ENCODE data around the gene ETDC. TPM values are rescaled to one million over a fixed set of nuclear protein-coding genes. Genes with fewer than 3 reads are reported as not detected.
"Not testable (repeated sequence)": the region's sequence is repeated elsewhere in the genome, so short reads cannot be mapped to it uniquely, and the experiment has no call there.

Gene ETDC
- total RNA-seq, 1 experiment from 2014 or later, result not detected

- no peak overlapping the region for H3K14ac ChIP-seq (ENCODE audit: insufficient read depth, low read length)
- H4K5ac ChIP-seq (ENCODE audit: insufficient read length, low read depth, low read length), result no peak overlapping the region
- no peak overlapping the region for H2BK20ac ChIP-seq (ENCODE audit: low read depth, low read length, poor library complexity, severe bottlenecking)
- Mint-ChIP-seq H3K9me3 (peaks cover 67 to 68% of the 10 kb centered on the region in 2 experiments), H3K4me3 (no peak overlapping the region; a peak in 1 of 5 replicates), H3K36me3 (ENCODE audit: insufficient read depth in 1 of 3, low read depth in 3 of 3) (peaks cover 33 to 66% (median 49%) of the 10 kb centered on the region in 3 experiments), H3K27ac (no peak overlapping the region), H3K4me1 (no peaks in the 10 kb centered on the region), H3K27me3 (ENCODE audit: low read depth) (peaks cover 2% of the 10 kb centered on the region; the same call in 1 of the 2 replicates)
- no peak overlapping the region for H4K91ac ChIP-seq (ENCODE audit: insufficient read length, low read depth, low read length)
- no peaks in the 10 kb centered on the region for H3K23me2 ChIP-seq (ENCODE audit: insufficient read length, low read depth, low read length, poor library complexity, severe bottlenecking)
- DNase-seq, result no peak
- TF ChIP-seq CTCF (conservative IDR thresholded peaks at IDR 0.05), result no peak
- no peak overlapping the region for H3K4ac ChIP-seq (ENCODE audit: low read depth, low read length)
- no peaks in the 10 kb centered on the region for H3K79me1 ChIP-seq (ENCODE audit: insufficient read depth, low read depth, low read length, poor library complexity, severe bottlenecking)
- H3T11ph ChIP-seq (ENCODE audit: low read length), result no peak overlapping the region
- H3K4me2 ChIP-seq (ENCODE audit: insufficient read depth, insufficient read length, low read length), result no peak overlapping the region
- no peak overlapping the region for H3K56ac ChIP-seq (ENCODE audit: insufficient read length, low read depth, low read length)
- no peaks in the 10 kb centered on the region for H3K4me1 ChIP-seq (ENCODE audit: insufficient read depth, low read length)
- H2BK120ac ChIP-seq (ENCODE audit: low read depth, low read length, poor library complexity, severe bottlenecking), result no peak overlapping the region
- H2BK5ac ChIP-seq (ENCODE audit: insufficient read length, low read length), result no peak overlapping the region
- H2AK5ac ChIP-seq (ENCODE audit: insufficient read length, low read length), result no peak overlapping the region
- H3K9ac ChIP-seq (ENCODE audit: extremely low read depth, insufficient read length, low read length), result no peak overlapping the region
- no peak overlapping the region for H2AFZ ChIP-seq (ENCODE audit: low read length)
- no peaks in the 10 kb centered on the region for H4K20me1 ChIP-seq (ENCODE audit: control insufficient read depth, insufficient read depth, insufficient read length)
- H3K79me2 ChIP-seq (ENCODE audit: insufficient read depth, low read length), result peaks cover 2% of the 10 kb centered on the region; the same call in 1 of the 2 replicates
- WGBS (ENCODE audit: extremely low coverage, insufficient read length, low lambda C conversion rate), result no CpG with 5 or more reads among the region's 5 CpGs
- no peak overlapping the region for H4K8ac ChIP-seq (replicated peaks; ENCODE audit: insufficient read length, low read depth, low read length)
- no peak overlapping the region for H2BK15ac ChIP-seq (ENCODE audit: low read depth, low read length)
- no peaks in the 10 kb centered on the region for H3K27me3 ChIP-seq (ENCODE audit: insufficient read depth, low read length)
- H3K23ac ChIP-seq (ENCODE audit: insufficient read length, low read depth, low read length), result no peak overlapping the region
- peaks cover 57% of the 10 kb centered on the region for H3K9me3 ChIP-seq (ENCODE audit: control insufficient read depth, low read depth, low read length)
- no peak overlapping the region for H2BK12ac ChIP-seq (ENCODE audit: insufficient read length, low read depth, low read length)
- H3K27ac ChIP-seq (ENCODE audit: insufficient read length, low read depth, low read length), result no peak overlapping the region
- H3K18ac ChIP-seq (ENCODE audit: insufficient read length, low read depth, low read length), result no peak overlapping the region
These were observed 15.2 kb downstream of the ETDC start for GRCh38 chrX:135324463-135324862.

- not testable (repeated sequence) for H3K9ac ChIP-seq (ENCODE audit: extremely low read depth, insufficient read length, low read length); H2BK15ac ChIP-seq (ENCODE audit: low read depth, low read length); H2BK12ac ChIP-seq (ENCODE audit: insufficient read length, low read depth, low read length); H3K4me1 ChIP-seq (ENCODE audit: insufficient read depth, low read length); H3T11ph ChIP-seq (ENCODE audit: low read length); H3K4ac ChIP-seq (ENCODE audit: low read depth, low read length); H3K27me3 ChIP-seq (ENCODE audit: insufficient read depth, low read length); H2AFZ ChIP-seq (ENCODE audit: low read length); H4K8ac ChIP-seq (replicated peaks; ENCODE audit: insufficient read length, low read depth, low read length); H3K4me1 Mint-ChIP-seq; H3K14ac ChIP-seq (ENCODE audit: insufficient read depth, low read length); H3K4me2 ChIP-seq (ENCODE audit: insufficient read depth, insufficient read length, low read length); H3K23ac ChIP-seq (ENCODE audit: insufficient read length, low read depth, low read length); H2BK120ac ChIP-seq (ENCODE audit: low read depth, low read length, poor library complexity, severe bottlenecking); H3K4me3 Mint-ChIP-seq; H2BK5ac ChIP-seq (ENCODE audit: insufficient read length, low read length); H3K27ac Mint-ChIP-seq; H2AK5ac ChIP-seq (ENCODE audit: insufficient read length, low read length); H3K18ac ChIP-seq (ENCODE audit: insufficient read length, low read depth, low read length); DNase-seq; H3K27me3 Mint-ChIP-seq (ENCODE audit: low read depth); H4K91ac ChIP-seq (ENCODE audit: insufficient read length, low read depth, low read length); H3K23me2 ChIP-seq (ENCODE audit: insufficient read length, low read depth, low read length, poor library complexity, severe bottlenecking); H3K79me2 ChIP-seq (ENCODE audit: insufficient read depth, low read length); H4K20me1 ChIP-seq (ENCODE audit: control insufficient read depth, insufficient read depth, insufficient read length); H3K56ac ChIP-seq (ENCODE audit: insufficient read length, low read depth, low read length); H3K27ac ChIP-seq (ENCODE audit: insufficient read length, low read depth, low read length); H3K79me1 ChIP-seq (ENCODE audit: insufficient read depth, low read depth, low read length, poor library complexity, severe bottlenecking); H2BK20ac ChIP-seq (ENCODE audit: low read depth, low read length, poor library complexity, severe bottlenecking); H4K5ac ChIP-seq (ENCODE audit: insufficient read length, low read depth, low read length)
- Mint-ChIP-seq H3K36me3 (ENCODE audit: insufficient read depth in 1 of 3, low read depth in 3 of 3) (peaks cover 32 to 64% (median 53%) of the 10 kb centered on the region in 3 experiments), H3K9me3 (peaks cover 70 to 72% of the 10 kb centered on the region in 2 experiments)
- WGBS (ENCODE audit: extremely low coverage, insufficient read length, low lambda C conversion rate), result no CpG with 5 or more reads among the region's 32 CpGs
- peaks cover 60% of the 10 kb centered on the region for H3K9me3 ChIP-seq (ENCODE audit: control insufficient read depth, low read depth, low read length)
These were observed 15.9 kb downstream of the ETDC start for GRCh38 chrX:135325036-135325818.

Data from H9 (cell line).